Uterus (tissue), 2 donors: Measurements from ENCODE around the gene SPIB.

ENCODE experiments used
- POLR2A ChIP-seq, 2 donors: fragments of 450-650 bp; IDR thresholded peaks; one replicate each; pipeline ENCODE4 v1.6.1; 2016; ENCODE audit warnings: antibody characterized with exemption in 2 of 2, mild to moderate bottlenecking in 1 of 2, moderate library complexity in 1 of 2
- TF ChIP-seq, protein P1 (sequence below), 4 experiments: fragments of 200-600 bp in 2 of 4; fragments of 450-650 bp in 2 of 4; sonication (generic) in 2 of 4; IDR thresholded peaks; one replicate each; pipeline ENCODE4 v1.5.1; 2016 to 2019; ENCODE audit warnings: antibody characterized with exemption in 4 of 4, mild to moderate bottlenecking in 2 of 4, moderate library complexity in 1 of 4

DNA sequence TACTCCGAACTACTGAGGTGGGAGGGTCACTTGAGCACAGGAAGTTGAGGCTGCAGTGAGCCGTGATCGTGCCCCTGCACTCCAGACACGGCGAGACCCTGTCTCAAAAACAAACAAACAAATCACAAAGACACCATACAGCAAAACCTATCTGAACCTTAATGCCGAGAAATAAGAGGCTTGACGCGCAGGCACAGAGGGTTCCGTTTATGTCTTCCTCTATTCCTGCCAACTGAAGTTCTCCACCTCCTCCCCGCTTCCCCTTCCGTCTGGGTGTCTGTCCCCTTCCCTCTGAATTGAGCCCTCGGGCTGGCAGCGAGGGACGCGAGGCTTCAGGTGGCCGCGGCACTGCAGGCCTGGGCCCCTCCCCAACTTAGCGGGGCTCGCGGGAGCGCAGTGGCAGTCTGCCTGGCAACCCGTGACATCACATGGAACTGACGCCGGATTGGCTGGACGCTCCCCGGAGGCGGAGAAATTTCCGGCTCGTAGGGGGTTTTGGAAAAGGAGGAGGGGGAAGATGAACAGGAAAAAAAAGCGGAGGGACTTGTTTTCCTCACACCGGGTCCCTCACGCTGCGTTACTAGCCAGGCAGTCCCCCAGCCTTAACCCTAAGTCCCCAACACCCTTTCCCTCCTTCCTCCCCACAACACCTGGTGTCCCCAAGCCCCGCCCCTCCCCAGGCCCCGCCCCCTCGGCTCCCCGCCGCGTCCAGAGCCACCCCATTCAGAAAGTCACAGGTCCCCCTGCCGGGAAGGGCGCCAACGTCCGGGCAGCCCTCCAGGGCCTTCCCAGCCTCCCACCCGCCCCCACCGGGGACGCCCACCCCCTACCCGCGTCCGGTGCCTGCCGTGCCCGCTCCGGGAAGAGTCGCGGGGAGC lies 12.8 kb downstream of the SPIB start:
- TF ChIP-seq, protein P1, sequence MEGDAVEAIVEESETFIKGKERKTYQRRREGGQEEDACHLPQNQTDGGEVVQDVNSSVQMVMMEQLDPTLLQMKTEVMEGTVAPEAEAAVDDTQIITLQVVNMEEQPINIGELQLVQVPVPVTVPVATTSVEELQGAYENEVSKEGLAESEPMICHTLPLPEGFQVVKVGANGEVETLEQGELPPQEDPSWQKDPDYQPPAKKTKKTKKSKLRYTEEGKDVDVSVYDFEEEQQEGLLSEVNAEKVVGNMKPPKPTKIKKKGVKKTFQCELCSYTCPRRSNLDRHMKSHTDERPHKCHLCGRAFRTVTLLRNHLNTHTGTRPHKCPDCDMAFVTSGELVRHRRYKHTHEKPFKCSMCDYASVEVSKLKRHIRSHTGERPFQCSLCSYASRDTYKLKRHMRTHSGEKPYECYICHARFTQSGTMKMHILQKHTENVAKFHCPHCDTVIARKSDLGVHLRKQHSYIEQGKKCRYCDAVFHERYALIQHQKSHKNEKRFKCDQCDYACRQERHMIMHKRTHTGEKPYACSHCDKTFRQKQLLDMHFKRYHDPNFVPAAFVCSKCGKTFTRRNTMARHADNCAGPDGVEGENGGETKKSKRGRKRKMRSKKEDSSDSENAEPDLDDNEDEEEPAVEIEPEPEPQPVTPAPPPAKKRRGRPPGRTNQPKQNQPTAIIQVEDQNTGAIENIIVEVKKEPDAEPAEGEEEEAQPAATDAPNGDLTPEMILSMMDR (IDR thresholded peaks at IDR 0.05) = no peak
- TF ChIP-seq POLR2A (IDR thresholded peaks at IDR 0.05) = no peak
